ENCODE measurements around the gene TFDP3.

The TFDP3 gene

GRCh38 chrX:133218329-133218728 lies at the start of gene TFDP3:
Gene TFDP3, minus strand, starts transcription at chrX:133218354. Its CDS starts 95 bp downstream, at chrX:133218259.
- DNase-seq = no peak

GRCh38 chrX:133267621-133268020 lies 49.5 kb upstream of the TFDP3 start:
- DNase-seq = no peak

DNA sequence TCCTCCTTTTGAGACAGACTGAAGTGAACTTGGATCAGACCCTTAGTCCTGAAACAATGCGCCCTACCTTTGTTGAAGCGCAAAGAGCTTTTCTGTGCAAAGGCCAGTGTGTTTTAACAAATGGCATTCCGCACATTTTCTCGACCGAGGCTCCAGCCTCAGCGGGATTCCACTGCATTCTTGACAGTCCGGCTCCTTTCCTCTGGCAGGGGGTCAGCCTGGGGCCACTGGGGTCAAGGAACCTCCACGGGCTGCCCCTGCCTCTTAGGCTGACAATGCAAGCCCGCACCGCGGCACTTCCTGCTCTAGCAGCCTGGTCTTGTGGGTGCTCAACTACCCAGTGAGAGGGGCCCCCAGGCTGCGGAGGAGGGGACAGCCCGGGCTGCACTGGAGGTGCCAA lies 47.2 kb upstream of the TFDP3 start:
- DNase-seq = no peak

GRCh38 chrX:133258481-133258880 lies 40.3 kb upstream of the TFDP3 start:
- DNase-seq = no peak

- DNase-seq = no peak
These were observed 36.5 kb upstream of the TFDP3 start for GRCh38 chrX:133254666-133255065.

DNA sequence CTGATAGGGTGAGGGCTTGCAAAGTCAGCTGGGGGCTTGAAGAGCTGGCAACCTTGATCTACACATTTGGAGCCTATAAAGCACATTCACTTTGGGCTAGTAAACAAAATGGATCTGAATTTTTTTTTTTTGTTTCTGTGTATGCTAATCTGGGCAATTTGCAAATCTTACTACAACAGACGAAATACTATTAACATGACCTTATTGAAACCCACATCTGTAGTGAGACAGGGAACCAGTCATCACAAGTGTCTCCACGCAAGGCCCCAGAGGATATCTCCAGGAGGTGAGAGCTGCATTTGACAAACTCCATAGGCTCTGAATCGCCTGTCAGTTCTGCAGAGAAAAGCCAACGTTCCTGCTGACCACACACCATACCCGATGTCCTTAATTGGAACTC lies 33.0 kb upstream of the TFDP3 start:
- no peak for DNase-seq

GRCh38 chrX:133250184-133251100 lies 32.3 kb upstream of the TFDP3 start:
- no peak for DNase-seq

DNA sequence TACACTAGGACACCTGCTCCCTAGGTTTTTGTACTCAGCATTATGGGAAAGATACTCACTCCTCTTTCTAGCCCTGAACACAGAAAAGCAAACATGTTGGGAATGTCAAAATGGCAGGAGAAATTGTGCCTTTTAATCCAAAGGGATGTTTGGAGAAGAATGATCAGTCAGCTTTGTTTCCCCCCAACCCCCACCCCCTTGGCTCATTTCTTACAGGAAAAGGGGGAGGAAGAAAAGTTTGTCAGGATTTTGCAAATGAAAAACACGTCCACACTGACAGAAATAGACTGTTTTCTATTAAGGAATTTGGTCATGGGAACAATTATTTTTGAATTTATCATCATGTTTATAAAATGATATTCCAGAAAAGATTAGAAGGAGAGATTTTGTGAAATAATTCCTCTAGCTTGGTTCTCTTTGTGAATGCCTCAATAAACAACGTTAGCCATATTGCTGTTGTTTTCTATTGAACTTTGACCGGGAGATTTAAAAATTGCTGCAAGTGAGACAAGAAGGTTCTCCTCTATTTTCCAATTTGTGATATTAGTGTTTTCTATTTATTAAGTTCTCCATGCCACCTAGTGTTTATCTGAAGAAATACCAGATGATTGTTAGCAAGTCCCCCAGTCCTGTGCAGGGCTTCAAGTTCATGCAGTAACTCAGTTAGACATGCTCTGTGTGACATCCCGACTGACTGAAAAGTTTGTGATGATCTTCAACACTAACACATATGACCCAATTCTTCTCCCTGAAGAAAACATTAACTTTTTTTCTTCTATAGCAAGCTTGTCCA lies 31.3 kb upstream of the TFDP3 start:
- no peak for DNase-seq

DNA sequence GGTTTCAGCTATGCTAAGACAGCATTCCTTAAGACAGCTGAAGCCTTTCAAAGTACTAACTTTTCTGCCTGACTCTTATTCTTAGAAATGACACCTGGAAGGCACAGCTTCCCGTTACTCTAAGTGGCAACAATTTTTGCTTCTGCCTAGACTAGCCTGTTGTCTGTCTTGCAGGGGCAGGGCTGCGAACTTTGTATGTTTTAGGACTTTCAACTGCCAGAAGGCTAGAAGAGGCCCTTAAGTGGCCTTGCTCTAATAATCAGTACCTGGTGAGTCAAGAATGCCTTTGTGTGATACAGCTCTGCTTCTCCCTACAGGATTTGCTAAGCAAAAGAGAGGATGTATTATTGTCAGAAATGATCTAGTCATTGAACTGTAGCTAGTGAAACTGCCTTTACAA lies 30.0 kb upstream of the TFDP3 start:
- no peak for DNase-seq

GRCh38 chrX:133246921-133247320 lies 28.8 kb upstream of the TFDP3 start:
- no peak for DNase-seq

DNA sequence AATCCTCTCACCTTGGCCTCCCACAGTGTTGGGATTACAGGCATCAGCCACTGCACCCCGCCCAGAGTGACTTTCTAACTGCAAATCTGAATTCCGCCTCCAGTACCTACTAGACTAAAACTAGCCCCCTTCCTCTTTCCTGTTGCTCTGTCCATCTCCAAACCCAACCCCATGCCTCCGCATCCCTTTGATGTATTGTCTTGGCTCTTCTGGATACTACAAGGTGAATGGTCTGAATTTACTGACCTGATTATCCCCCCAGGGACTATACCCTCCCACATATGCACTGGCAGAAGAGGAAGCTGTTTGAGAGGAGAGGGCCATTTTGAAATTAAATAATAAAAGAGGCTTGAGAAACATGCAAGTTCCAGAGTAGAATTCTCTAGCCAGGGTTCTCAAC lies 17.7 kb upstream of the TFDP3 start:
- no peak for DNase-seq

- no peak for DNase-seq
These were observed 14.2 kb upstream of the TFDP3 start for GRCh38 chrX:133232331-133232730.

- no peak for DNase-seq
These were observed 11.2 kb upstream of the TFDP3 start for GRCh38 chrX:133229361-133229760.

- no peak for DNase-seq
These were observed 2.4 kb downstream of the TFDP3 start for GRCh38 chrX:133215747-133216146.

- no peak for DNase-seq
These were observed 3.1 kb downstream of the TFDP3 start for GRCh38 chrX:133215017-133215416.

DNA sequence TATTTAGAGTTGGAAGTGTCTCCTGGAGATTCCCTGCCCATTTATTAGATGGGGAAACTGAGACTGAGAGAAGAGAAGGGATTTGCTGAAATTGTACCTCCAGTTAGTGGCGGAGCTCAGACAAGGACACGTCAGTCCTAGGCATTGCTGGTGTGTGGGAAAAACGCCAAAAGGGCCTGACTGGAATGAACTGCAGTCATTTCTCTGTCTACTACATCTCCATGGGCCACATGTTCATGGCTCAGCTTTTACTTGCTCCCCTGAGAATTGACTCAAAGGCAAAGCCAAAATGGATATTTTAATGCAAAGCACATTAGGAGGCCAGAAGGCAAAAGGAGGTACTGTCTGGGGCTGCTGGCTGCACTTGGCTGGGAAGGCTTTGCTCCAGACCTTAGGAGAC lies 3.9 kb downstream of the TFDP3 start:
- DNase-seq = no peak

GRCh38 chrX:133213117-133213516 lies 5.0 kb downstream of the TFDP3 start:
- no peak for DNase-seq

- DNase-seq = no peak
These were observed 10.4 kb downstream of the TFDP3 start for GRCh38 chrX:133207751-133208150.

DNA sequence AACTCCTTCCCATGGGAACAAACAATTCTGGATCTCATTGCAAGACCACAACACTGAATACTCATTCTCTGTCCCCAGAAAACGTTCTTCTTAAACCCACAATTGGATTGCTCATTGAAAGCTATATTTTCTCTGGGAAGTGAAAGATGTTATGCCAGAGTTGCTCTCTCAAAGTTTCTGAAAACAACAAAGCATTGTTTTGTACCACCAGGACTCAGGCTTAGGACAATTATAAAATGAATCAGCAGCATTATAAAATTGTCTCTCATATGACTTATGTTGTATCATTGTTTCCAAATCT lies 26.5 kb downstream of the TFDP3 start:
- DNase-seq = no peak

- DNase-seq = no peak
These were observed 27.0 kb downstream of the TFDP3 start for GRCh38 chrX:133190877-133191738.

DNA sequence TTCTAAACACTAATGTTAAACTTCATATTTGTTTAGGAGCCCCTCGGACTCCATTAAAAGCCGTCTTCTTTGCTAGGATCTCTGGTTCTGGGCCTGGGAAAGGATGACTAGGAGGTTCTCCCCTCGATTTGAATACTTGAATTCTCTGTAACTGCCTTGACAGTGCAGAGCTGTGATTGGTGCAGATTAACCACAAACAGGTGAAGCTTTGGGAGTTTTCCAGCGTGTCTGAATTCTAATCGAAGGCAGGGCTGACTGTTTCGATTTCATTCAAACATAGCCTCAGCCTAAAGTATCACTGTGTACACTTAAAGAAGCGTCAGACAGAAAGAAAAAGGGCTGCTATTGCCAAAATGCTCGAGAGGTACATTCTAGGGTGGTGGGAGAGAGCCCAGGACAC lies 29.0 kb downstream of the TFDP3 start:
- DNase-seq = no peak

GRCh38 chrX:133188631-133189030 lies 29.5 kb downstream of the TFDP3 start:
- no peak for DNase-seq

DNA sequence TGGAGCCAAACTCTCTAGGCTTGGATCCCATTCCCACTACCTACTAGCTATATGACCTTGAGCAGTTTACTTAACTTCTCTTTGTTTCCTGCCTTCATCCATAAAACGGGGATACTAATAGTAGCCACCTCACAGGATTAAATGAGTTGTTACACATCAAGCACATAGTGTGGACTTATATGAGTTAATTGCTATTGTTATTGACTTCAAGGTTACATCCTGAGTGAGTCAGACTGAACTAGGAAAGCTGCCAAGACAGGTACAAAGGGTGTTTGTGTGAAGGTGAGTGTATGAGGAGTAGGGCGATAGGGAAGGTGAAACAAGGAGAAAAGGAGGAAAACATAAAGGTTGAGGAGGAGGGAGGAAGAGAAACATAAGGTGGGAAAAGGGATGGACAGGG lies 32.2 kb downstream of the TFDP3 start:
- DNase-seq = no peak

Measured in NCI-H1417 treated with DMSO at 0.1 percent for 48 hours (cell line).